Stimulated activated CD8-positive, alpha-beta memory T cell treated with anti-CD3 and anti-CD28 coated beads, Interleukin-15, amount 100 ng/mL, for 24 hours (primary cell): ENCODE data around the gene AGGF1.
"Not testable (repeated sequence)": the region's sequence is repeated elsewhere in the genome, so short reads cannot be mapped to it uniquely, and the experiment has no call there.

ENCODE experiments used
- DNase-seq: peaks from one replicate; pipeline ENCODE4 v3.0.0-alpha.2; 2020; ENCODE audit warnings: low read depth

AGGF1 gene

GRCh38 chr5:77087484-77088261 is 57.5 kb downstream of the AGGF1 start:
- no peak for DNase-seq

GRCh38 chr5:77095189-77095588 is 65.0 kb downstream of the AGGF1 start:
- DNase-seq: no peak

- DNase-seq: no peak
These were observed 71.1 kb downstream of the AGGF1 start for GRCh38 chr5:77101298-77101697.

GRCh38 chr5:77102549-77102948 is 72.3 kb downstream of the AGGF1 start:
- DNase-seq: no peak

GRCh38 chr5:77103457-77103856 is 73.3 kb downstream of the AGGF1 start:
- DNase-seq: no peak

- no peak for DNase-seq
These were observed 74.6 kb downstream of the AGGF1 start for GRCh38 chr5:77104813-77105212.

- not testable (repeated sequence) for DNase-seq
These were observed 76.8 kb downstream of the AGGF1 start for GRCh38 chr5:77107035-77107434.
